Measurements from ENCODE around the gene DEXI.

DEXI gene

DNA sequence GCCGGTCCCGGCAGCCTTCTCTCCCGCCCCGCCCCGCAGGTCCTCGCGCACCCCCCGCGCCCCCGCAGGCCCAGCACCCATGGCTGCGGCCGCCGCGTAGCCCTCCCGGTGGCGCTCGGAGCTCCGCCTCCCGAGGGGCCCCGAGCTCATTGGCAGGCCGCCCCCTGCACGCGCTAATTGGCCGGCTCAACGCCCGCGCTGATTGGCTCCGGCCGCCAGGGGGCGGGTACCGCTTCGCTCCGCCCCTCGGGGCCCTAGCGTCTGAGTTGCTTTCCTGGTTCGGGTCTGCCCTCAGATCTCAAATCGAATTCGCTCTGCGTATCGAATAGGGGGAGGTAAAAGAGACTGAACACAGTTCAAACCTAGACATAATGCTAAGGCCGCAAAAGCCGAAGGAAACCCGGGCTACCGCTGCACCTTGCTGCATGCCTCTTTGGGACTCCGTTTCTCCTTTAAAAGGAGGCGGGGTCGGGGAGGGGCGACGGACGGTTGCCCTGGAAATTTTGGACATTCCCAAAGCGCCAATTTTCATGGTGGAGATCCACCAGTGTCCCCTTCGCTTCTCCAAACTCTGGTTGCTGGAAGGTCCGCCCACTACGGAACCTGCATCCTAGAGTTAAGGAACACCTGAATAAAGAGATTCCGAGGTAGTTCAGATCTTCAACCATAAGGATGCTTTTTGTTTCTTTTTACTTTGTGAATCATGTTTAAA is at the start of gene DEXI:
Gene DEXI (minus strand): TSS at position 117 of the 712 bp plus-strand sequence. CDS start 463 bp downstream, outside the sequence.
- no peaks in the 10 kb centered on the region for H3K27me3 ChIP-seq (ENCODE audit: control insufficient read depth in 5 of 5, insufficient read depth in 4 of 5, low read length in 5 of 5)
- H3K9me3 ChIP-seq (ENCODE audit: control insufficient read depth in 5 of 5, low read length in 5 of 5): no peaks in the 10 kb centered on the region
- peak within 1 kb of the TSS; percentile 65 to 84 (median 78) for H3K4me3 ChIP-seq (ENCODE audit: low read depth in 1 of 5, low read length in 5 of 5)
- peak within 1 kb of the TSS; percentile 67 to 95 (median 83) for H3K9ac ChIP-seq (ENCODE audit: low read length in 5 of 5)
- peaks cover 31 to 80% (median 72%) of the 10 kb centered on the region in 5 donors for H3K4me1 ChIP-seq (ENCODE audit: control insufficient read depth in 5 of 5, insufficient read depth in 5 of 5, low read length in 5 of 5)
- H3K36me3 ChIP-seq (ENCODE audit: control insufficient read depth in 5 of 5, insufficient read depth in 5 of 5, low read length in 5 of 5): peaks cover 0 to 3% (median 0%) of the 10 kb centered on the region in 5 donors
- peak within 1 kb of the TSS; percentile 75 for H3K27ac ChIP-seq (ENCODE audit: low read depth, low read length)

DNA sequence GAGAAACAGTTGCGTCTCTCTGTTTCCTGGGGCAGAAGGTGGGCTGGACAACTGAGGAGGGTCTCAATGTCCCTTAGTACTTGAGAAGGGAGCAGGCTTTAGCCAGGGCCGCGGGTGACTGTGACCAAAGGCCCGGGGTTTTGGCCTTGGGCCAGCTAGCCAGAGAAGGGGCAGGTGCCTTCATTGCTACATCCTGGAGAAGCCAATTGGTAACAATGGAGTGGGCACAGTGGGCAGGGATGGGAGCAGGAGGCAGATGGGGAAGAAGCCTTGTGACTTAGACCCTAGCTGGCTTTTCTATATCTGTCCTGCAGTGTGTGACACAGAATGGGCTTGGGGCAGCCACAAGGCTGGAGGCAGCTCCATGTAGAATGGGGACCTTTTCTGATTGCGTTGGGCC is 48.1 kb upstream of the DEXI start:
- Histone ChIP-seq H3K4me1 (ENCODE audit: control insufficient read depth in 5 of 5, insufficient read depth in 5 of 5, low read length in 5 of 5) (peaks cover 0 to 3% (median 0%) of the 10 kb centered on the region in 5 donors), H3K27ac (ENCODE audit: low read depth, low read length) (no peak overlapping the region), H3K36me3 (ENCODE audit: control insufficient read depth in 5 of 5, insufficient read depth in 5 of 5, low read length in 5 of 5) (peaks cover 0 to 60% (median 23%) of the 10 kb centered on the region in 5 donors), H3K4me3 (ENCODE audit: low read depth in 1 of 5, low read length in 5 of 5) (no peak overlapping the region), H3K9ac (ENCODE audit: low read length in 5 of 5) (no peak overlapping the region), H3K9me3 (ENCODE audit: control insufficient read depth in 5 of 5, low read length in 5 of 5) (no peaks in the 10 kb centered on the region), H3K27me3 (ENCODE audit: control insufficient read depth in 5 of 5, insufficient read depth in 4 of 5, low read length in 5 of 5) (no peaks in the 10 kb centered on the region)

DNA sequence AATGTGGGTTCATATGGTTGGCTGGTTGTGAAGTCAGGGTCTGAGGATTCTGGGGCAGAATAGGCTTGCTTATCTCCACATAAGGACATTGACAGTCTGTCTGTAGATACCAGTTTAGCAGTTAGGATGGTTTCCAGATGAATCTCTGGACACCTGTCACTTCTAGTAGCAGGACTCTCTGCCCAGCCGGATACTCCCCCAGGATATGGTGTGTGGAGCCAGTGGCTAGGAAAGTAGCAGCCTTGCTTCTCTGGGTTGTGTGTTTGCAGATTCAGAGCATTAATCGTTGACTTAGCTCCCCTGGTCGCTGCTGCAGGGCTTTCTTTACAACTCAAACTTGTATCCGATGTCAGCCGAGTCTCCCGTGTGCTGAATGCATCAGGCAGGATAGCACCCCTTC is 47.3 kb upstream of the DEXI start:
- Histone ChIP-seq H3K27ac (ENCODE audit: low read depth, low read length) (no peak overlapping the region), H3K9me3 (ENCODE audit: control insufficient read depth in 5 of 5, low read length in 5 of 5) (no peaks in the 10 kb centered on the region), H3K27me3 (ENCODE audit: control insufficient read depth in 5 of 5, insufficient read depth in 4 of 5, low read length in 5 of 5) (no peaks in the 10 kb centered on the region), H3K4me3 (ENCODE audit: low read depth in 1 of 5, low read length in 5 of 5) (no peak overlapping the region), H3K36me3 (ENCODE audit: control insufficient read depth in 5 of 5, insufficient read depth in 5 of 5, low read length in 5 of 5) (peaks cover 0 to 52% (median 19%) of the 10 kb centered on the region in 5 donors), H3K9ac (ENCODE audit: low read length in 5 of 5) (no peak overlapping the region), H3K4me1 (ENCODE audit: control insufficient read depth in 5 of 5, insufficient read depth in 5 of 5, low read length in 5 of 5) (peaks cover 0 to 3% (median 0%) of the 10 kb centered on the region in 5 donors)

DNA sequence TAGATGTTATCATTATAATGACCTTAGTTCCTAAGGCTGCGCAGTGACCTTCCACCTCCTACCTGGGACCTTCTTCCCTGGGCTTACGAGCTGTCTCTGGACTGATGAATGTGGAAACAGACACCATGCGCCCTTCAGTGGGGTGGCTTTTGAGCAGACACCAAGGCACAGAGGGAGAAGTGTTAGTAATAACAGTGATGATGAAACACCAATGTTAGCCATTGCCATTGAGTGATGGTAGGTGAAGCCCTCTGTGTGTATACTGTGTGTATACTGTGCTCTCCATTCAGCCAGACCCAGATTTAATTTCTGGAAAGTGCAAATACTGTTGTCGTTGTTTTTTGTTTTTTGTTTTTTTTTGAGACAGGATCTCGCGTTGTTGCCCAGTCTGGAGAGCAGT is 46.6 kb upstream of the DEXI start:
- Histone ChIP-seq H3K27me3 (ENCODE audit: control insufficient read depth in 5 of 5, insufficient read depth in 4 of 5, low read length in 5 of 5) (no peaks in the 10 kb centered on the region), H3K27ac (ENCODE audit: low read depth, low read length) (no peak overlapping the region), H3K9me3 (ENCODE audit: control insufficient read depth in 5 of 5, low read length in 5 of 5) (no peaks in the 10 kb centered on the region), H3K4me1 (ENCODE audit: control insufficient read depth in 5 of 5, insufficient read depth in 5 of 5, low read length in 5 of 5) (peaks cover 0 to 6% (median 0%) of the 10 kb centered on the region in 5 donors), H3K9ac (ENCODE audit: low read length in 5 of 5) (no peak overlapping the region), H3K36me3 (ENCODE audit: control insufficient read depth in 5 of 5, insufficient read depth in 5 of 5, low read length in 5 of 5) (peaks cover 0 to 52% (median 12%) of the 10 kb centered on the region in 5 donors), H3K4me3 (ENCODE audit: low read depth in 1 of 5, low read length in 5 of 5) (no peak overlapping the region)

DNA sequence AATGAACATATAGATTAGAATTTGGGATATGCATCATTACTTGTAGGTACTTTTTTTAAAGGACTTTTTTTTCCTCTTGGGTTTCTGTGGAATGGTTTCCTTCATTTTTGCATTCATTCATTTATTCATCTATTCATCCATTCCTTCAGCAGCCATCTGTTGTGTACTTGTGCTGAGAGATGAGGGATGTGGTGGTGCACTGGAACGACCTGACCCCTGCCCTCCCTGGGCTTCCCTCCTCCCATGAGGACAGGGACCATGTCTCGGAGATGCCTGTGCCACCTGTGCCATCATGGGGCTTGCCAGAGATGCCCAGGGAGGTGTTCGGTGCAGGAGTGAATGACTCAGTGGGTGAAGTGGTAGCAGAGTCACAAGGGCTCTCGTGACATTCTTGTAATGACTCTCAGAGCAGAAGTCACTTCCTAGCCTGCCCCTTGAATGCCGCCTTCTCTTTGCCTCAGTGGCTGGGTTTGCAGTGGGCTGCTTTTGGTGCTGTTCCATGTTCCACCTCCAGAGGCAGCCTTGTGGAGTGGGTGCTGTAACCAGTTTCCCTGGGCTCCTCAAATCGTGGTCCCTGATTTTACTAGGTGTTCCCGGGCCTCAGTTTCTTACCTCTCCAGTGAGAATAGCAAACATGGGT is 46.0 kb upstream of the DEXI start:
- H3K36me3 ChIP-seq (ENCODE audit: control insufficient read depth in 5 of 5, insufficient read depth in 5 of 5, low read length in 5 of 5): peaks cover 0 to 52% (median 12%) of the 10 kb centered on the region in 5 donors
- H3K27ac ChIP-seq (ENCODE audit: low read depth, low read length): no peak overlapping the region
- peaks cover 0 to 8% (median under 1%) of the 10 kb centered on the region in 5 donors for H3K4me1 ChIP-seq (ENCODE audit: control insufficient read depth in 5 of 5, insufficient read depth in 5 of 5, low read length in 5 of 5)
- no peak overlapping the region for H3K9ac ChIP-seq (ENCODE audit: low read length in 5 of 5)
- H3K27me3 ChIP-seq (ENCODE audit: control insufficient read depth in 5 of 5, insufficient read depth in 4 of 5, low read length in 5 of 5): no peaks in the 10 kb centered on the region
- H3K9me3 ChIP-seq (ENCODE audit: control insufficient read depth in 5 of 5, low read length in 5 of 5): no peaks in the 10 kb centered on the region
- no peak overlapping the region for H3K4me3 ChIP-seq (ENCODE audit: low read depth in 1 of 5, low read length in 5 of 5)

DNA sequence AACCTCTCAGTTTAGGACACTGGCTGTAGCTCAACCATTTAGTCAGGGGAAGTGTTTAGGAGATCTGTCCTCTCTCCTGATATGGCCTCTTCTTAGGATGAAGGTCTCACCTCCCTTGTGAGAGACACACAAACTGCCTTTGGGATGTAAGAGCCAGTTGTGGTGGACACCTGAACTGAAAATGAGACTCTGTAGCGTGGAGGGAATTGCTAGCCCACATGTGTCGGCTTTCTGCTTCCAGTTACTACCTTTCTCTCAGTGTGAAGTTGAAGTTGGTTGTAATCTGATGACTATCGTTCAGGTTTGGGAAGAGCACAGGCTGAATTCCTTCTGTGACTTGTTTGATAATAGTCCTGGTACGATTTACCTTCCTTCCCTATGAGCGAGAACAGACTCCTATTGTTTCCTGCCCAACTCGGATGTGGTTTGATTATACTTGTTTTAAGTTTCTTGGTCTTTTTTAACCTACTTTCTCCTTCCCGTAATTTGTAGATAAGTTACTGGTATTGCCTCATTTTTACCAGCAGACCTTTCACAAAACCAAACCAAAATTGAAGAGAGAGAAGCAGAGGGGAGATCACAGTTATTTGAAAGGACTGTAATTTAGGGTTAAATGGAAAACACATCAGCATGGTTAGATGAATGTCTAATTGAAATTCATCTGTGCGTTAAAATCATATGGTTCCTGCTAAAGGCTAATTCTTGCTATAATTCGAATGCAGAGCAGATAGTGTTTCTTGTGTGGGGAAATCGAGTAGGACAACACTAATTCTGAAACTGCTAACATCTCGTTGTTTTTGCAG is 45.3 kb upstream of the DEXI start:
- Histone ChIP-seq H3K36me3 (ENCODE audit: control insufficient read depth in 5 of 5, insufficient read depth in 5 of 5, low read length in 5 of 5) (peaks cover 0 to 54% (median 15%) of the 10 kb centered on the region in 5 donors), H3K4me1 (ENCODE audit: control insufficient read depth in 5 of 5, insufficient read depth in 5 of 5, low read length in 5 of 5) (peaks cover under 1 to 12% (median 6%) of the 10 kb centered on the region in 5 donors), H3K9ac (ENCODE audit: low read length in 5 of 5) (no peak overlapping the region), H3K9me3 (ENCODE audit: control insufficient read depth in 5 of 5, low read length in 5 of 5) (no peaks in the 10 kb centered on the region), H3K27me3 (ENCODE audit: control insufficient read depth in 5 of 5, insufficient read depth in 4 of 5, low read length in 5 of 5) (no peaks in the 10 kb centered on the region), H3K27ac (ENCODE audit: low read depth, low read length) (no peak overlapping the region), H3K4me3 (ENCODE audit: low read depth in 1 of 5, low read length in 5 of 5) (no peak overlapping the region)

DNA sequence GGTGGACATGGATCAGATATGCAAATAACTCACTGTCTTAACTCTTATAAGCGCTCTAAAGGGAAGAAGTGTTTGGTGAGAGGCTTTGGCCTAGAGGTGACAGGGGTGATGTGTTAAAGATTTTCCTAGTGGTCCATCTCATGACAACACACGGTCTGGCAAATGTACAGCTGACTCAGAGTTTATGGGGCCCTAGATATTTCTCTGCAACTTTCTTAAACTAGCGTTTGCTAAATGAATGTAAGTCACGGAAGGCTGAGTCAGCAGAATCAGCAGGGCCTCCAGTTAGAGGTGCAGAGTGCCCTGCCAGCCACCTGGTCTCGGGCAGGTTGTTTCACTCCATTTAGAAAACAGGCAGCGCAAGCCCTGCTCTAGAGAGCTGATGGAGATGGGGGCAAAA is 42.2 kb upstream of the DEXI start:
- H3K36me3 ChIP-seq (ENCODE audit: control insufficient read depth in 5 of 5, insufficient read depth in 5 of 5, low read length in 5 of 5): peaks cover 0 to 51% (median 12%) of the 10 kb centered on the region in 5 donors
- no peaks in the 10 kb centered on the region for H3K9me3 ChIP-seq (ENCODE audit: control insufficient read depth in 5 of 5, low read length in 5 of 5)
- H3K9ac ChIP-seq (ENCODE audit: low read length in 5 of 5): no peak overlapping the region
- peaks cover 15 to 31% (median 27%) of the 10 kb centered on the region in 5 donors for H3K4me1 ChIP-seq (ENCODE audit: control insufficient read depth in 5 of 5, insufficient read depth in 5 of 5, low read length in 5 of 5)
- H3K27me3 ChIP-seq (ENCODE audit: control insufficient read depth in 5 of 5, insufficient read depth in 4 of 5, low read length in 5 of 5): no peaks in the 10 kb centered on the region
- H3K4me3 ChIP-seq (ENCODE audit: low read depth in 1 of 5, low read length in 5 of 5): no peak overlapping the region
- no peak overlapping the region for H3K27ac ChIP-seq (ENCODE audit: low read depth, low read length)

DNA sequence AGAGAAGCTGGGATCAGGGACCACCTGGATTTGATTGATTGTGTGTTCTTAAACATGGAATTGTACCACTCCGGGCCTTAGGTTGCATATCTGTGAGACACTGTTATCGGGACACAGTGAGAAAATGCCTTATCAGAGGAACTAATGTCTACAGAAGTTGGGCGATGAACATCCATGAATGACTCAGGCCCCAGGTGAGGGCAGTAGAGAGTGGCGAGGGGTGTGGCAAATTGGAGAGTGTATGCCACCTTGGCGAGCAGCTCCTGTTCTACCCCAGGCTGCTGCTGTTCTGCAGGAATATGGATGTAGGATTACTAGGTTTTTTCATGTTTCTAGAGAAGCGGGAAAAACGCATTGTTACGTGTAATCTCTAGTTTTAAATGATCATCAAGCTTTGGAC is 40.9 kb upstream of the DEXI start:
- H3K9me3 ChIP-seq (ENCODE audit: control insufficient read depth in 5 of 5, low read length in 5 of 5): no peaks in the 10 kb centered on the region
- H3K9ac ChIP-seq (ENCODE audit: low read length in 5 of 5): no peak overlapping the region
- H3K27ac ChIP-seq (ENCODE audit: low read depth, low read length): peak overlapping the region; percentile 9
- no peak overlapping the region for H3K4me3 ChIP-seq (ENCODE audit: low read depth in 1 of 5, low read length in 5 of 5)
- peaks cover 16 to 36% (median 31%) of the 10 kb centered on the region in 5 donors for H3K4me1 ChIP-seq (ENCODE audit: control insufficient read depth in 5 of 5, insufficient read depth in 5 of 5, low read length in 5 of 5)
- H3K27me3 ChIP-seq (ENCODE audit: control insufficient read depth in 5 of 5, insufficient read depth in 4 of 5, low read length in 5 of 5): no peaks in the 10 kb centered on the region
- H3K36me3 ChIP-seq (ENCODE audit: control insufficient read depth in 5 of 5, insufficient read depth in 5 of 5, low read length in 5 of 5): peaks cover 0 to 50% (median 12%) of the 10 kb centered on the region in 5 donors

DNA sequence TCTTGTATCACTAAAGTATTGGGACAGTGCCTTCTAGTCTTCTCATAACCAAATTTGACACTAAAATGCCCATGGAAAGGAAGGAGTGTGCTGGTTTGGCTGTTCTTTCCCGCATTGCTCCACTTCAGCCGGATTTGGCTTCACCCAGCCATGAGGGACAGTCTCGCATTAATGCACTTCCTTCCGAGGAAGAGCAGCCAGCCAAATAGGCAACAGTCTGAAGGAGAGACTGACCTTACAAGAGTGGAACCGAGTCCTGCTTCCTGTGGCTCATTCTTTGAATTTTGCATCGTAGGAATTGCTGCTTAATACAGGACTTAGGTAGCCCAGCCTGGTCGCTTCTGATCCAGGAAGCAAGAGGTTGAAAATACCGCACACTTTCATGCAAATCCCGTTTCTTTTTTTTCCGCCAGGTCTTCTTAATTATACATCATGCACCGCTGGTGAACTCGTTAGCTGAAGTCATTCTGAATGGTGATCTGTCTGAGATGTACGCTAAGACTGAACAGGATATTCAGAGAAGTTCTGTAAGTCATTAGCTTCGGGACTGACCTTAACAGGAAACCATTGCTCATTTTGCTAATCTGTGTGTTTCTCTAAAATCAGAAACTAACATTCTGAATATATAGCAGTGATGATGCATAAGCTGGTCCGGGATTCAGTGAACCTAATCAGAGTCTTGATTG is 40.3 kb upstream of the DEXI start:
- Histone ChIP-seq H3K4me1 (ENCODE audit: control insufficient read depth in 5 of 5, insufficient read depth in 5 of 5, low read length in 5 of 5) (peaks cover 16 to 36% (median 31%) of the 10 kb centered on the region in 5 donors), H3K9ac (ENCODE audit: low read length in 5 of 5) (peak overlapping the region in 1 of 5 donors; percentile 2), H3K27ac (ENCODE audit: low read depth, low read length) (peak overlapping the region; percentile 9), H3K27me3 (ENCODE audit: control insufficient read depth in 5 of 5, insufficient read depth in 4 of 5, low read length in 5 of 5) (no peaks in the 10 kb centered on the region), H3K9me3 (ENCODE audit: control insufficient read depth in 5 of 5, low read length in 5 of 5) (no peaks in the 10 kb centered on the region), H3K36me3 (ENCODE audit: control insufficient read depth in 5 of 5, insufficient read depth in 5 of 5, low read length in 5 of 5) (peaks cover 0 to 50% (median 15%) of the 10 kb centered on the region in 5 donors), H3K4me3 (ENCODE audit: low read depth in 1 of 5, low read length in 5 of 5) (peak overlapping the region in 4 of 5 donors; percentile 8 to 42 (median 22))

Measured in subcutaneous abdominal adipose tissue (tissue), 5 donors.